ENCODE results near the gene MPHOSPH9. TPM values are rescaled to one million over a fixed set of nuclear protein-coding genes. Genes with fewer than 3 reads are reported as not detected.
"Not testable (repeated sequence)": the region's sequence is repeated elsewhere in the genome, so short reads cannot be mapped to it uniquely, and the experiment has no call there.

Gene MPHOSPH9
- total RNA-seq, 1 experiment from 2014 or later = 72.3 TPM

DNA sequence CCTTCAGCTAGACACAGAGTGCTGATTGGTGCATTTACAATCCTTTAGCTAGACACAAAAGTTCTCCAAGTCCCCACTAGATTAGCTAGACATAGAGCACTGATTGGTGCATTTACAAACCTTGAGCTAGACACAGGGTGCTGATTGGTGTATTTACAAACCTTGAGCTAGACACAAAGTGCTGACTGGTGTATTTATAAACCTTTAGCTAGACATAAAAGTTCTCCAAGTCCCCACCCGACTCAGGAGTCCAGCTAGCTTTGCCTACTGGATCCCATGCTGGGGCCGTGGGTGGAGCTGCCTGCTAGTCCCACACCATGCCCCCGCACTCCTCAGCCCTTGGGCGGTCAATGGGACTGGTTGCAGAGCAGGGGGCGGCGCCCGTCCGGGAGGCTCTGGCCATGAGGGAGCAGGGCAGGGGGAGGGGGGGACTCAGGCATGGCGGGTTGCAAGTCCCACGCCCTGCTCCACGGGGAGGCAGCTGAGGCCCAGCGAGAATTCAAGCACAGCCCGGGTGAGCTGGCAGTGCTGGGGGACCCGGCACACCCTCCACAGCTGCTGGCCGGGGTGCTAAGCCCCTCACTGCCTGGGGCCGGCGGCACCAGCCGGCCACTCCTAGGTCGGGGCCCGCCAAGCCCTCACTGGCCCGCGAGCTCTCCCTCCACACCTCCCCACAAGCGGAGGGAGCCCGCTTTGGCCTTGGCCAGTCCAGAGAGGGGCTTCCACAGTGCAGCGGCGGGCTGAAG, 16.2 kb upstream of the MPHOSPH9 start:
- POLR2A ChIA-PET = not testable (repeated sequence)

DNA sequence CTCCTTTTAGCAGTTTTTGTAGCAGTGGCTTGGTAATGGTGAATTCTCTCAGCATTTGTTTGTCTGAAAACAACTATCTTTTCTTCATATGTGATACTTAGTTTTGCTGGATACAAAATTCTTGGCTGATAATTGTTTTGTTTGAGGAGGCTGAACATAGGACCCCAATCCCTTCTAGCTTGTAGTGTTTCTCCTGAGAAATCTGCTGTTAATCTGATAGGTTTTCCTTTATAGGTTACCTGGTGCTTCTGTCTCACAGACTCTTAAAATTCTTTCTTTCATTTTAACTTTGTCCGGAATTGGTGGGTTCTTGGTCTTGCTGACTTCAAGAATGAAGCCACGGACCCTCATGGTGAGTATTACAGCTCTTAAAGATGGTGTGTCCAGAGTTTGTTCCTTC, 15.2 kb upstream of the MPHOSPH9 start:
- H3K27me3 ChIP-seq (ENCODE audit: control insufficient read depth, insufficient read depth, low read length); H3K9me3 ChIP-seq (ENCODE audit: control insufficient read depth, insufficient read depth, low read depth, low read length); CTCF ChIA-PET; in situ Hi-C loops (cut with HindIII; ENCODE audit: low pct_unique_long_range_greater_than_20kb, low sequenced_read_pairs); BruUV-seq (replicated peaks); DNase-seq (ENCODE audit: low read depth, low spot score); H3K36me3 ChIP-seq (ENCODE audit: control insufficient read depth, insufficient read depth, low read length); H3K27ac ChIP-seq (ENCODE audit: low read length); intact Hi-C loops (cut with micrococcal nuclease; ENCODE audit: unreplicated experiment); ATAC-seq; H3K4me3 ChIP-seq (ENCODE audit: low read depth in 2 of 2, low read length in 2 of 2): not testable (repeated sequence)
- peaks cover 22% of the 10 kb centered on the region for H3K4me1 ChIP-seq (ENCODE audit: control insufficient read depth, insufficient read depth, low read length)
- POLR2A ChIA-PET = interaction anchor here (0.6 kb wide), 2 partner anchors 352 to 384 kb away, joined by 3 to 10 read pairs; partner anchors contain the start of gene VPS37B

More for the DNA sequence above, 16.2 kb upstream of the MPHOSPH9 start:
- H3K9me3 ChIP-seq (ENCODE audit: control insufficient read depth, insufficient read depth, low read depth, low read length); CTCF ChIA-PET; intact Hi-C loops (cut with micrococcal nuclease; ENCODE audit: unreplicated experiment); H3K27ac ChIP-seq (ENCODE audit: low read length); H3K4me3 ChIP-seq (ENCODE audit: low read depth in 2 of 2, low read length in 2 of 2); DNase-seq (ENCODE audit: low read depth, low spot score); BruUV-seq (replicated peaks); H3K36me3 ChIP-seq (ENCODE audit: control insufficient read depth, insufficient read depth, low read length); ATAC-seq; in situ Hi-C loops (cut with HindIII; ENCODE audit: low pct_unique_long_range_greater_than_20kb, low sequenced_read_pairs); H3K27me3 ChIP-seq (ENCODE audit: control insufficient read depth, insufficient read depth, low read length): not testable (repeated sequence)
- peaks cover 22% of the 10 kb centered on the region for H3K4me1 ChIP-seq (ENCODE audit: control insufficient read depth, insufficient read depth, low read length)

DNA sequence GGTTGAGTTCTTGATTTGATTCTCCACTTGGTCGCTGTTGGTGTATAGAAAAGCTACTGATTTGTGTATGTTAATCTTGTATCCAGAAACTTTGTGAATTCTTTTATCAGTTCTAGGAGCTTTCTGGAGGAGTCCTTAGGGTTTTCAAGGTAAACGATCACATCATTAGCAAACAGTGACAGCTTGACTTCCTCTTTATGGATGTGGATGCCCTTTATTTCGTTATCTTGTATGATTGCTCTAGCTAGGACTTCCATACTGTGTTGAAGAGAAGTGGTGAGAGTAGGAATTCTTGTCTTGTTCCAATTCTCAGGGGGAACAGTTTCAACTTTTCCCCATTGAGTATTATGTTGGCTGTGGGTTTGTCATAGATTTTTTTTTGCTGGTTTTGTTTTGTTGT, 12.7 kb upstream of the MPHOSPH9 start:
- no peak overlapping the region for H3K27ac ChIP-seq (ENCODE audit: low read length)
- no peaks in the 10 kb centered on the region for H3K27me3 ChIP-seq (ENCODE audit: control insufficient read depth, insufficient read depth, low read length)
- H3K4me1 ChIP-seq (ENCODE audit: control insufficient read depth, insufficient read depth, low read length) = peaks cover 5% of the 10 kb centered on the region
- in situ Hi-C loops (cut with HindIII; ENCODE audit: low pct_unique_long_range_greater_than_20kb, low sequenced_read_pairs) (no loop called here), intact Hi-C loops (cut with micrococcal nuclease; ENCODE audit: unreplicated experiment) (no loop called here)
- TF ChIP-seq POLR2AphosphoS5 (IDR thresholded peaks at IDR 0.05; ENCODE audit: low read depth, low read length) (no peak), SIN3A (IDR thresholded peaks at IDR 0.05; ENCODE audit: borderline replicate concordance, insufficient read depth, low read depth, low read length) (no peak), TCF7L2 (IDR thresholded peaks at IDR 0.05; ENCODE audit: low read depth, low read length) (no peak)
- TF ChIP-seq, protein P1, sequence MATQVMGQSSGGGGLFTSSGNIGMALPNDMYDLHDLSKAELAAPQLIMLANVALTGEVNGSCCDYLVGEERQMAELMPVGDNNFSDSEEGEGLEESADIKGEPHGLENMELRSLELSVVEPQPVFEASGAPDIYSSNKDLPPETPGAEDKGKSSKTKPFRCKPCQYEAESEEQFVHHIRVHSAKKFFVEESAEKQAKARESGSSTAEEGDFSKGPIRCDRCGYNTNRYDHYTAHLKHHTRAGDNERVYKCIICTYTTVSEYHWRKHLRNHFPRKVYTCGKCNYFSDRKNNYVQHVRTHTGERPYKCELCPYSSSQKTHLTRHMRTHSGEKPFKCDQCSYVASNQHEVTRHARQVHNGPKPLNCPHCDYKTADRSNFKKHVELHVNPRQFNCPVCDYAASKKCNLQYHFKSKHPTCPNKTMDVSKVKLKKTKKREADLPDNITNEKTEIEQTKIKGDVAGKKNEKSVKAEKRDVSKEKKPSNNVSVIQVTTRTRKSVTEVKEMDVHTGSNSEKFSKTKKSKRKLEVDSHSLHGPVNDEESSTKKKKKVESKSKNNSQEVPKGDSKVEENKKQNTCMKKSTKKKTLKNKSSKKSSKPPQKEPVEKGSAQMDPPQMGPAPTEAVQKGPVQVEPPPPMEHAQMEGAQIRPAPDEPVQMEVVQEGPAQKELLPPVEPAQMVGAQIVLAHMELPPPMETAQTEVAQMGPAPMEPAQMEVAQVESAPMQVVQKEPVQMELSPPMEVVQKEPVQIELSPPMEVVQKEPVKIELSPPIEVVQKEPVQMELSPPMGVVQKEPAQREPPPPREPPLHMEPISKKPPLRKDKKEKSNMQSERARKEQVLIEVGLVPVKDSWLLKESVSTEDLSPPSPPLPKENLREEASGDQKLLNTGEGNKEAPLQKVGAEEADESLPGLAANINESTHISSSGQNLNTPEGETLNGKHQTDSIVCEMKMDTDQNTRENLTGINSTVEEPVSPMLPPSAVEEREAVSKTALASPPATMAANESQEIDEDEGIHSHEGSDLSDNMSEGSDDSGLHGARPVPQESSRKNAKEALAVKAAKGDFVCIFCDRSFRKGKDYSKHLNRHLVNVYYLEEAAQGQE (IDR thresholded peaks at IDR 0.05; ENCODE audit: insufficient read depth in 1 of 2, low read depth in 2 of 2, low read length in 1 of 2) = no peak
- TF ChIP-seq, protein P2, sequence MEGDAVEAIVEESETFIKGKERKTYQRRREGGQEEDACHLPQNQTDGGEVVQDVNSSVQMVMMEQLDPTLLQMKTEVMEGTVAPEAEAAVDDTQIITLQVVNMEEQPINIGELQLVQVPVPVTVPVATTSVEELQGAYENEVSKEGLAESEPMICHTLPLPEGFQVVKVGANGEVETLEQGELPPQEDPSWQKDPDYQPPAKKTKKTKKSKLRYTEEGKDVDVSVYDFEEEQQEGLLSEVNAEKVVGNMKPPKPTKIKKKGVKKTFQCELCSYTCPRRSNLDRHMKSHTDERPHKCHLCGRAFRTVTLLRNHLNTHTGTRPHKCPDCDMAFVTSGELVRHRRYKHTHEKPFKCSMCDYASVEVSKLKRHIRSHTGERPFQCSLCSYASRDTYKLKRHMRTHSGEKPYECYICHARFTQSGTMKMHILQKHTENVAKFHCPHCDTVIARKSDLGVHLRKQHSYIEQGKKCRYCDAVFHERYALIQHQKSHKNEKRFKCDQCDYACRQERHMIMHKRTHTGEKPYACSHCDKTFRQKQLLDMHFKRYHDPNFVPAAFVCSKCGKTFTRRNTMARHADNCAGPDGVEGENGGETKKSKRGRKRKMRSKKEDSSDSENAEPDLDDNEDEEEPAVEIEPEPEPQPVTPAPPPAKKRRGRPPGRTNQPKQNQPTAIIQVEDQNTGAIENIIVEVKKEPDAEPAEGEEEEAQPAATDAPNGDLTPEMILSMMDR (IDR thresholded peaks at IDR 0.05) = no peak
- H3K36me3 ChIP-seq (ENCODE audit: control insufficient read depth, insufficient read depth, low read length) = no peaks in the 10 kb centered on the region
- ChIA-PET CTCF (interaction anchor here (0.5 kb wide), 1 partner anchor 344 kb away, joined by 3 read pairs; no protein-coding TSS in a partner anchor), POLR2A (no interaction called here)
- DNase-seq (ENCODE audit: low read depth, low spot score) = no peak
- ATAC-seq = no peak
- no peak overlapping the region for H3K4me3 ChIP-seq (ENCODE audit: low read depth in 2 of 2, low read length in 2 of 2)
- H3K9me3 ChIP-seq (ENCODE audit: control insufficient read depth, insufficient read depth, low read depth, low read length) = no peaks in the 10 kb centered on the region
- no TSS peak for BruUV-seq (replicated peaks)
